BJ (cell line): ENCODE measurements around the gene PCBP3. TPM values are rescaled to one million over a fixed set of nuclear protein-coding genes. Genes with fewer than 3 reads are reported as not detected.
"Not testable (repeated sequence)": the region's sequence is repeated elsewhere in the genome, so short reads cannot be mapped to it uniquely, and the experiment has no call there.

Experiments used
- CTCF ChIA-PET: fragments of 350-600 bp; formaldehyde crosslinking; extraction: SDS; loops from one replicate; lab custom pipeline; 2021; ENCODE audit warnings: antibody characterized with exemption, inconsistent platforms; lab: Yijun Ruan, JAX
- POLR2A ChIA-PET: fragments of 300-600 bp; sonication (Branson Sonifier 250); formaldehyde crosslinking; extraction: SDS; loops from one replicate; lab custom pipeline; 2021; ENCODE audit warnings: antibody characterized with exemption; lab: Charles Lee
- DNase-seq: peaks from one replicate; pipeline ENCODE4 v3.0.0-alpha.2; 2011; ENCODE audit warnings: low read depth
- H3K27me3 ChIP-seq: 2 replicates; pipeline ENCODE4 v1.6.0; 2011; ENCODE audit warnings: low read length; ENCODE audit not compliant: control insufficient read depth, insufficient read depth
- H3K36me3 ChIP-seq: 2 replicates; pipeline ENCODE4 v1.5.1; 2011; ENCODE audit warnings: low read length; ENCODE audit not compliant: control insufficient read depth, insufficient read depth
- H3K4me3 ChIP-seq: 2 replicates; pipeline ENCODE4 v1.5.1; 2011; ENCODE audit warnings: low read depth, mild to moderate bottlenecking, control low read depth, low read length
- polyA plus RNA-seq: library from polyadenylated mRNA; depleted of rRNA; stranded (reverse); fragments of >200 nt; gene quantifications from 2 replicates; pipeline ENCODE4 v1.2.3, GENCODE V29; 2011
- TF ChIP-seq, protein P1 (sequence below): IDR thresholded peaks from 2 replicates; pipeline ENCODE4 v1.5.1; 2011; ENCODE audit warnings: low read depth, mild to moderate bottlenecking, control low read depth, inconsistent platforms, low read length, moderate library complexity; ENCODE audit not compliant: insufficient read depth

The PCBP3 gene
- polyA plus RNA-seq, 1 experiment = 2.1 TPM

DNA sequence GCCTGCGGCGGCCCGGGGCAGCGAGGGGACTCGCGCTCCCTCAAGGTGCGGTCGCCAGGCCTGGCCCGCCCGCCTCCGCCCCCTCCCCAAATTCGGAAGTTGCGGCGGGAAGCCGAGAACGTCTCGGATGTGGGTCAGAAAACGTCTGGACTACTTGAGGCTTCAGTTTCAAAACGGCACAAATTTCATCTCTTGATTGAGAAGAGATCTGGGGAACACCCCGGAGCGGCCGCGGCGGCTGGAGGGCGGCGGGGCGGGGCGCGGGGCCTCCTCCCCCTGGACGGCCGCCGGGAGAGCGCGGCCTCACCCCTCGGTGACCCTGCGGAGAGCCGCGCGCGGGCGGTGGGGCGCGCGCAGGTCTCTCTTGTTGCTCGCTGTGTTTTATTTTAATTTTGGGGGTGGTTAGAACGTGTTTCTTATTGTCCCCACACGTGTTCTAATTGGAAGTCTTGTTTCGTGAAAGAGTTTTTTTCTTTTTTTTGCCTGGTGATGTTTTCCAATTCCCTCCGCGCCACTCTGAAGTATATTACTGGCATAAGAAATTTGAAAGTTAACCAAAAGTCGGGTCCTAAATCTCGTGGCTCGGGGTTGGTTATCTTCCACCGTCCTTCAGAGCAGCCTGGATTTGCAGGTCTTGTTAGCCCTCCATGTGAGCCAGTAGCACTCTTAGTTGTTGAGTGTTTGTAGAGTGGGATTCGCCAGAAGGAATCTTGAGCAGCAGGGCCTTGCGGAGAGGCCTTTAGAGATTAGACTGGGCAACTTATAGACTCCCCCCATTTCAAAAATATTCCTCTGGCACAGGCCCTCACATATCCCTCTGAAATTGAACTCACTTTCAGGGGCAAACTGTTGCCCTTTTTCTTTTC, 749 bp downstream of the PCBP3 start:
- Histone ChIP-seq H3K36me3 (no peaks in the 10 kb centered on the region), H3K4me3 (peak overlapping the region; percentile 44), H3K27me3 (no peaks in the 10 kb centered on the region; the same call in none of the 2 replicates)
- no peak for DNase-seq
- ChIA-PET CTCF (interaction anchor here (1.8 kb wide), 1 partner anchor 48 kb away, joined by 8 read pairs; no protein-coding TSS in a partner anchor), POLR2A (no interaction called here)
- TF ChIP-seq, protein P1, sequence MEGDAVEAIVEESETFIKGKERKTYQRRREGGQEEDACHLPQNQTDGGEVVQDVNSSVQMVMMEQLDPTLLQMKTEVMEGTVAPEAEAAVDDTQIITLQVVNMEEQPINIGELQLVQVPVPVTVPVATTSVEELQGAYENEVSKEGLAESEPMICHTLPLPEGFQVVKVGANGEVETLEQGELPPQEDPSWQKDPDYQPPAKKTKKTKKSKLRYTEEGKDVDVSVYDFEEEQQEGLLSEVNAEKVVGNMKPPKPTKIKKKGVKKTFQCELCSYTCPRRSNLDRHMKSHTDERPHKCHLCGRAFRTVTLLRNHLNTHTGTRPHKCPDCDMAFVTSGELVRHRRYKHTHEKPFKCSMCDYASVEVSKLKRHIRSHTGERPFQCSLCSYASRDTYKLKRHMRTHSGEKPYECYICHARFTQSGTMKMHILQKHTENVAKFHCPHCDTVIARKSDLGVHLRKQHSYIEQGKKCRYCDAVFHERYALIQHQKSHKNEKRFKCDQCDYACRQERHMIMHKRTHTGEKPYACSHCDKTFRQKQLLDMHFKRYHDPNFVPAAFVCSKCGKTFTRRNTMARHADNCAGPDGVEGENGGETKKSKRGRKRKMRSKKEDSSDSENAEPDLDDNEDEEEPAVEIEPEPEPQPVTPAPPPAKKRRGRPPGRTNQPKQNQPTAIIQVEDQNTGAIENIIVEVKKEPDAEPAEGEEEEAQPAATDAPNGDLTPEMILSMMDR = no peak

- no peak for DNase-seq
- no peaks in the 10 kb centered on the region; the same call in 1 of the 2 replicates for H3K27me3 ChIP-seq
- no peaks in the 10 kb centered on the region for H3K36me3 ChIP-seq
- ChIA-PET CTCF (no interaction called here), POLR2A (interaction anchor here (0.6 kb wide), 1 partner anchor 144 kb away, joined by 6 read pairs; no protein-coding TSS in a partner anchor)
- no peak overlapping the region for H3K4me3 ChIP-seq
- TF ChIP-seq, protein P1 = no peak
Observed at GRCh38 chr21:45651921-45652320, 8.4 kb downstream of the PCBP3 start.

DNA sequence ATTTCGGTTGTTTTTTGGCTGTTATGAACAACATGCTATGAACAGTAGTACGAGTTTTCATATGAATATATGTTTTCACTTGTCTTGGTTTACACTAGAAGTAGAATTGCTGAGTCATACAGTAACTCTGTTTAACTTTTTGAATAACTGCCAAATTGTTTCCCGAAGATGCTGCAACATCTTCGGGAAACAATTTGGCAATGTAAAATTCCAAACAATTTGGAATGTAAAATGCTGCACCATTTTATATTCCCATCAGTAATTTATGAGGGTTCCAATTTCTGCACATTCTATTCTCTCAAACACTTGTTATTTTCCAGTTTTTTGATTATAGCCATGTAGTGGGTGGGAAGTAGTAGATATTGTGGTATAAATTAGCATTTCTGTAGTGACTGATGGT, 11.6 kb downstream of the PCBP3 start:
- TF ChIP-seq, protein P1 = no peak
- Histone ChIP-seq H3K4me3 (no peak overlapping the region), H3K36me3 (no peaks in the 10 kb centered on the region), H3K27me3 (no peaks in the 10 kb centered on the region; the same call in 1 of the 2 replicates)
- DNase-seq = peak; percentile 20
- POLR2A ChIA-PET = no interaction called here
- CTCF ChIA-PET = no interaction called here

DNA sequence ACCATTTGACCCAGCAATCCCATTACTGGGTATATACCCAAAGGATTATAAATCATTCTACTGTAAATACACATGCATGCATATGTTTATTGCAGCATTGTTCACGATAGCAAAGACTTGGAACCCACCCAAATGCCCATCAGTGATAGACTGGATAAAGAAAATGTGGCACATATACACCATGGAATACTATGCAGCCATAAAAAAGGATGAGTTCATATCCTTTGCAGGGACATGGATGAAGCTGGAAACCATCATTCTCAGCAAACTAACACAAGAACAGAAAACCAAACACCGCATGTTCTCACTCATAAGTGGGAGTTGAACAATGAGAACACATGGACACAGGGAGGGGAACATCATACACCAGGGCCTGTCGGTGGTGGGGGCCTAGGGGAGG, 12.6 kb downstream of the PCBP3 start:
- CTCF ChIA-PET, DNase-seq, H3K36me3 ChIP-seq, POLR2A ChIA-PET, H3K4me3 ChIP-seq, H3K27me3 ChIP-seq: not testable (repeated sequence)

- H3K4me3 ChIP-seq, H3K36me3 ChIP-seq, DNase-seq, POLR2A ChIA-PET, H3K27me3 ChIP-seq: not testable (repeated sequence)
- CTCF ChIA-PET = interaction anchor here (0.9 kb wide), 1 partner anchor 15 kb away, joined by 4 read pairs; no protein-coding TSS in a partner anchor
Observed at GRCh38 chr21:45661913-45662622, 18.5 kb downstream of the PCBP3 start.

- DNase-seq, H3K36me3 ChIP-seq, H3K4me3 ChIP-seq, POLR2A ChIA-PET, H3K27me3 ChIP-seq: not testable (repeated sequence)
- CTCF ChIA-PET = interaction anchor here (0.9 kb wide), 1 partner anchor 15 kb away, joined by 4 read pairs; no protein-coding TSS in a partner anchor
Observed at GRCh38 chr21:45662623-45663245, 19.2 kb downstream of the PCBP3 start.
